ENCODE measurements around the gene EIF2D.
"Not testable (repeated sequence)": the region's sequence is repeated elsewhere in the genome, so short reads cannot be mapped to it uniquely, and the experiment has no call there.

Gene EIF2D

GRCh38 chr1:206634365-206635079 is 22.3 kb upstream of the EIF2D start:
- peak overlapping the region; percentile 88 to 94 (median 93) for H3K4me3 Mint-ChIP-seq
- H3K36me3 Mint-ChIP-seq (ENCODE audit: low read depth) = no peaks in the 10 kb centered on the region
- TF ChIP-seq CTCF (IDR thresholded peaks at IDR 0.05; ENCODE audit: unreplicated experiment in 3 of 3) = peak; percentile 85 to 94 (median 92)
- H3K27me3 Mint-ChIP-seq (ENCODE audit: low read depth) = no peaks in the 10 kb centered on the region
- H3K27ac Mint-ChIP-seq = peak overlapping the region; percentile 53 to 93 (median 81)
- H3K9me3 Mint-ChIP-seq = no peaks in the 10 kb centered on the region
- peaks cover 54% of the 10 kb centered on the region for H3K4me1 Mint-ChIP-seq

GRCh38 chr1:206633708-206634121 is 21.4 kb upstream of the EIF2D start:
- Mint-ChIP-seq H3K36me3 (ENCODE audit: low read depth) (no peaks in the 10 kb centered on the region), H3K27ac (no peak overlapping the region), H3K9me3 (no peaks in the 10 kb centered on the region), H3K4me3 (peak overlapping the region; percentile 51 to 94 (median 53)), H3K27me3 (ENCODE audit: low read depth) (peaks cover 1% of the 10 kb centered on the region), H3K4me1 (peaks cover 54% of the 10 kb centered on the region)
- TF ChIP-seq CTCF (IDR thresholded peaks at IDR 0.05; ENCODE audit: unreplicated experiment in 3 of 3) = no peak

GRCh38 chr1:206631085-206631509 is 18.8 kb upstream of the EIF2D start:
- H3K9me3 Mint-ChIP-seq = no peaks in the 10 kb centered on the region
- H3K27me3 Mint-ChIP-seq (ENCODE audit: low read depth) = peaks cover 6% of the 10 kb centered on the region
- peak; percentile 47 to 54 (median 49) for TF ChIP-seq CTCF (IDR thresholded peaks at IDR 0.05; ENCODE audit: unreplicated experiment in 3 of 3)
- H3K27ac Mint-ChIP-seq = no peak overlapping the region
- H3K36me3 Mint-ChIP-seq (ENCODE audit: low read depth) = no peaks in the 10 kb centered on the region
- H3K4me3 Mint-ChIP-seq = no peak overlapping the region
- H3K4me1 Mint-ChIP-seq = peaks cover 40% of the 10 kb centered on the region

- no peak overlapping the region for H3K4me3 Mint-ChIP-seq
- H3K27me3 Mint-ChIP-seq (ENCODE audit: low read depth) = peaks cover 6% of the 10 kb centered on the region
- H3K36me3 Mint-ChIP-seq (ENCODE audit: low read depth) = no peaks in the 10 kb centered on the region
- peaks cover 24% of the 10 kb centered on the region for H3K4me1 Mint-ChIP-seq
- peaks cover 5% of the 10 kb centered on the region for H3K9me3 Mint-ChIP-seq
- no peak overlapping the region for H3K27ac Mint-ChIP-seq
- TF ChIP-seq CTCF (IDR thresholded peaks at IDR 0.05; ENCODE audit: unreplicated experiment in 3 of 3) = no peak
Measured at GRCh38 chr1:206628916-206629315, 16.7 kb upstream of the EIF2D start.

- not testable (repeated sequence) for H3K27ac Mint-ChIP-seq
Measured at GRCh38 chr1:206626396-206626795, 14.1 kb upstream of the EIF2D start.

GRCh38 chr1:206609229-206609991 is 2.9 kb downstream of the EIF2D start:
- H3K4me3 Mint-ChIP-seq = peak overlapping the region; percentile 53 to 96 (median 93)
- no peak for TF ChIP-seq CTCF (IDR thresholded peaks at IDR 0.05; ENCODE audit: unreplicated experiment in 3 of 3)
- peaks cover 22% of the 10 kb centered on the region for H3K4me1 Mint-ChIP-seq
- peak overlapping the region; percentile 9 to 93 (median 35) for H3K27ac Mint-ChIP-seq
- peaks cover 30% of the 10 kb centered on the region for H3K36me3 Mint-ChIP-seq (ENCODE audit: low read depth)
- H3K9me3 Mint-ChIP-seq = no peaks in the 10 kb centered on the region
- H3K27me3 Mint-ChIP-seq (ENCODE audit: low read depth) = no peaks in the 10 kb centered on the region

More at GRCh38 chr1:206626396-206626795, 14.1 kb upstream of the EIF2D start:
- H3K4me3 Mint-ChIP-seq; H3K4me1 Mint-ChIP-seq; H3K9me3 Mint-ChIP-seq; H3K36me3 Mint-ChIP-seq (ENCODE audit: low read depth): not testable (repeated sequence)
- H3K27me3 Mint-ChIP-seq (ENCODE audit: low read depth) = peaks cover 18% of the 10 kb centered on the region
